Subcutaneous adipose tissue (tissue), 4 donors: ENCODE measurements around the gene DTD2. TPM values are rescaled to one million over a fixed set of nuclear protein-coding genes. Genes with fewer than 3 reads are reported as not detected.

Source experiments
- CTCF ChIP-seq: fragments of 450-650 bp; IDR thresholded peaks from one replicate; pipeline ENCODE4 v1.5.1; 2016; ENCODE audit warnings: low read depth, mild to moderate bottlenecking, control low read depth, antibody characterized with exemption, moderate library complexity
- total RNA-seq, 4 donors: library from RNA; depleted of rRNA; stranded (reverse); fragments of >200 nt; gene quantifications; one replicate each; pipeline ENCODE4 v1.1.0, GENCODE V29; 2016

The DTD2 gene
- total RNA-seq, 4 donors from 2014 or later: 22.3 to 71.1 (median 34.8) TPM

GRCh38 chr14:31484754-31485153 is 27.4 kb upstream of the DTD2 start:
- TF ChIP-seq CTCF: no peak

- TF ChIP-seq CTCF: no peak
Measured at GRCh38 chr14:31480156-31480555, 22.9 kb upstream of the DTD2 start.

GRCh38 chr14:31479027-31479426 is 21.7 kb upstream of the DTD2 start:
- TF ChIP-seq CTCF: no peak

GRCh38 chr14:31477248-31477647 is 19.9 kb upstream of the DTD2 start:
- TF ChIP-seq CTCF: no peak

- TF ChIP-seq CTCF: no peak
Measured at GRCh38 chr14:31476131-31476866, 19.0 kb upstream of the DTD2 start.

GRCh38 chr14:31466554-31466953 is 9.2 kb upstream of the DTD2 start:
- TF ChIP-seq CTCF: no peak

- no peak for TF ChIP-seq CTCF
Measured at GRCh38 chr14:31465111-31465510, 7.8 kb upstream of the DTD2 start.
